Activated CD4-positive, alpha-beta T cell treated with anti-CD3 and anti-CD28 coated beads, Interleukin-10, Interleukin-2, amounts not matched to agents 100 ng/mL and 50 ng/mL, durations not matched to agents 16 hours and 8 hours (primary cell): ENCODE measurements around the gene GLT8D2.

Experiments
- DNase-seq: peaks from one replicate; pipeline ENCODE4 v3.0.0-alpha.2; 2020

GLT8D2 gene, protein sequence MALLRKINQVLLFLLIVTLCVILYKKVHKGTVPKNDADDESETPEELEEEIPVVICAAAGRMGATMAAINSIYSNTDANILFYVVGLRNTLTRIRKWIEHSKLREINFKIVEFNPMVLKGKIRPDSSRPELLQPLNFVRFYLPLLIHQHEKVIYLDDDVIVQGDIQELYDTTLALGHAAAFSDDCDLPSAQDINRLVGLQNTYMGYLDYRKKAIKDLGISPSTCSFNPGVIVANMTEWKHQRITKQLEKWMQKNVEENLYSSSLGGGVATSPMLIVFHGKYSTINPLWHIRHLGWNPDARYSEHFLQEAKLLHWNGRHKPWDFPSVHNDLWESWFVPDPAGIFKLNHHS

DNA sequence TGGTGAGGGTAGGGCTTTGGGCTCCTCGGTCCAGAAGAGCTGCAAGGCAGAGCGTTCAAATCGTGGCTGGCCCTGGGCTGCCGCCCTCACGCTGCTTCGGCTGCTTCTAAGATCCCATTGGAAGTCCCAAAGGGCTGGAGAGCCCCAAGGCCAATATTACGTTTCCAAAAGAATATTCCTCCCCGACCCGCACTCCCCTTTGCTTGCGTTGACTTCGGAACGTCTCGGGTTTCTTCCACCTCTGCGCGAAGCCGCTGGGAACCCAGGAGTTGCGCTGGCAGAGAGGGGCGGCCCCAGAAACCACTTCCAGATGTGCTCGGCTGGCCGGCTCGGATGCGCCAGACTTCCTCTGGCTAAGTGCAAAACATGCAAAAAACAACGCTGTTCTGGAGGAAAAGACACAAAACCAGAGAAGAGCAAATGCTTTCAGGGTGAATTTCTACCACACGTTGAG, at the start of gene GLT8D2:
Gene GLT8D2 (minus strand): TSS at position 285 of the 454 bp plus-strand sequence. CDS start 30,539 bp downstream, outside the sequence.
- DNase-seq, result no peak

DNA sequence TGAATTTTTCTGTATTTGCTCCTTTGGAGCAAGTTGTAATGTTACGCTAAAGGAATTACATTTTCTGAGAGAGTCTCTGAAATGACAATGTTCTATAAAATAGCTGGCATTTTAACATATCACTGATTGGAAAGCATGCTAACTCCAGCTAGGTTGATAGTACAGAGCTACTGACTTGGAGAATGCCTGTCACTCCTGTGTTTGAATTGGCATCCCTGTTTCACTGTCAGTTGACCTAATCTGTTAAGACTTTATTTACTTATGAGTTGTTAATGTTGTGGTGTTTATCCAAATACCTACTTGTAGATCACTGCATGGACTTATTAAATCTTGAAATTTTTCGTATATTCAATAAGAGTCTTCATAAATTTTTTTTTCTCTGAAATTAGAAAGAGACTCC, 48.0 kb upstream of the GLT8D2 start:
- no peak for DNase-seq

DNA sequence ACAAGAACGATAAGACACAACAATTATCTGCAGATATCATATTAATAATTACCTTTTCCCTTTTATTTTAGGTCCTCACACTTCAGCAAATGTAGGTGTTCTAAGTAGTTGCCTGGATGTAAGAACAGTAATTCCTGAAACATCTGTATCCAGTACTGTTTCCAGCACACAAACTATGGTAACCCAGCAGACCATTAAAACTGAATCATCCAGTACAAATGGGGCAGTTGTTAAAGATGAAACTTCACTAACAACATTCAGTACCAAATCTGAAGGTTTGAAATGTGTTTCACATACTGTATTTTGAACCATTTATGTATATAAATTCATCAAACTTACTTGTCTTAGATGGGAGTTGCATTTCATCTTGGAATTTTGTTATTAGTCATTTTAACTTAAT, 45.3 kb upstream of the GLT8D2 start:
- peak; percentile 8 for DNase-seq

DNA sequence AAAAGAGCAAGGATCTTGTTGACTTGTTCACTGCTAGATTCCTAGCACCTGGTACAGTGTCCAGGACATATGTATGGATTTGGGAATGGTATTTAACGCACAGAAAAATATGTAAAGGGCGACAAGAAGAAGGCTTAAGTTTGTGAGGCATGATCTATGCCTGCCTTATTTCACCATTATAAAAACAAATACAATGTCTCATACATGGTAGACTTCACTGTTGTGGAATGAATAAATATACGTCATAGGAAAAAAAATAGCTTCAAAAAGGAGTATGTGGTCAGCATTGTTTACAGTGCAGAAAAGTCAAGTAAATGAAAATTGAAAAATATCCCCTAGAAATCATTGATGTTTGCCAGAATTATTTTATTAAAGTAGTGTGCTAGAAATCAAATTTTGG, 44.3 kb upstream of the GLT8D2 start:
- DNase-seq, result no peak

DNA sequence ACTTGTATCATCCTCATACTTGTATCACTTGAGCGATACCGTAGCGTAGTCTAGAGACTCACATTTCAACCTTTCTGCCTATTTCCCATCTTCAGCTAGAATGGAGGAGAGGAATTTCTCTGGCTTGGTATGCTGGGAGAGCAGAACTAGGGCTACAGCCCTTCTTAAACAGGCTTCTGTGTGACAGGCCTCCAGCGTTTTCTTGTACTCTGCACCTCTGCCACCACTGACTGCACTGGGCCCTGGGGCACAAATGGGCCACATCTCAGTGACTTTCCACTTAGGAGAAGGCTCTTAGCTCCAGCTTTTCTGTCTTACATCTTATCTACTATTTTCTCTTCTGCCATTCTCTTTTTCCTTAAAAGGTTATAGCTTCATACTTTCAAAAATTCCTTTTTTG, 41.1 kb upstream of the GLT8D2 start:
- no peak for DNase-seq

DNA sequence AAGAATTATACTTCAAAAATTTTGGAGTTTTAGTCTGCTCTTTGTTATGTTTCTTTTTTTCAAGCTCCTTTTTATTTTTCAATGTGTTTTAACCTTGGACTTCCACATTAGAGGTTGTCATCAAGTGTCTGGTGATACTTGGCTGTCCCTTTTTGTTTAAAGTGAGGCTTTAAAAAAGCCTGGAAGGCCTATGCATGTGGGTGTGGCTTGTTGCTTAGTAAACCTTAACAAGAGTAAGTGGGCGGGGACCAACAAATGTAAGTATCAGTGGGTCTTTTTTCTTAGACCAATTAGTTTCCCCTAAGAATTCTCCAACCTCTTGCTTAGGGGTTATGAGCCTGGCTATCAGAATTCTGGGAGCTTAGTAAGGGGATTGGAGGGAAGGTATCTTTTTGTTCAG, 40.7 kb upstream of the GLT8D2 start:
- DNase-seq, result no peak

DNA sequence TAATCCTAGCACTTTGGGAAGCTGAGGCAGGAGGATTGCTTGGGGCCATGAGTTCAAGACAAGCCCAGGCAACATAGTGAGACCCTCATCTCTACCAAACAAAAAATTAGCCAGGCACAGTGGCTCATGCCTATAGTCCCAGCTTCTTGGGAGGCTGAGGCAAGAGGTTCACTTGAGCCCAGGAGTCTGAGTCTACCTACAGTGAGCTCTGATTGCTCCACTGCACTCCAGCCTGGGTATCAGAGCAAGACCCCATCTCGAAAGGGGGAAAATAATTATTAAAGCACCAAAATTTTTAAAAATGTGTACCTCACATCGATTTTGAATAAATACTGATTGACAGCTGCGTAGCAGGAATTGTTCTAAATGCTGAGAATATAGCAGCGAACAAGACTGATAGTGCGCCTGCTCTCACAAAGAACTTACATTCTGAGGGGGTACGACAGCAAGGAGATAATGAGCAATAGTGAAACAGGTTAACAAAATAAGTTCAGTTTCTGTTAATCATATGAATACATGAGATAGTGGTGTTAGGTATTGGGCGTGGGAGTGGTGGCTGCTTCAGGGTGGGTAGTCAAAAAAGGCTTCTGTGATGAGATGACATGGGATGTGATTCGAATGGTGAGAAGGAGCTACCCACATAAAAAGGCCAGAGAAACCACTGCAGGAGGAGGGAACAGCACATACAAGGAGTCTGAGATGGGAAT, 33.9 kb upstream of the GLT8D2 start:
- peak; percentile 84 for DNase-seq

DNA sequence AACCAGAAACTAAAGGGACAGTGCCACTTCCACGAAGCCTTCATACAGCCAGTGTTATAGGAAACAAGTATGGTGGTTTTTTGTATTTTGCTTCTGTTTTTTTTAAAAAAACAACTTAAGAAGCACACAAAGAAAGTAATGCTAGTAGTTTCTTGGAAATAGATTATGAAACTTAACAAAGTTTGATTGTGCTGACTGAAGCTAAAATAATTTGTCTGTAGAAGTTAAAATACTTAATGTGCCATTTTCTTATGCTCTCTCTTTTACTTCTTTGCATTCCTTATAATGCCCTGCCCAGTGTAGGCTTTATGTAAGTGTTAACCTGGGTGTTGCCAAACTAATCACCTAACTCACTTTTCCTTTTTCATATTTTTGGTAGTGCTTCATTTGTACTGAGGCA, 30.8 kb upstream of the GLT8D2 start:
- no peak for DNase-seq

DNA sequence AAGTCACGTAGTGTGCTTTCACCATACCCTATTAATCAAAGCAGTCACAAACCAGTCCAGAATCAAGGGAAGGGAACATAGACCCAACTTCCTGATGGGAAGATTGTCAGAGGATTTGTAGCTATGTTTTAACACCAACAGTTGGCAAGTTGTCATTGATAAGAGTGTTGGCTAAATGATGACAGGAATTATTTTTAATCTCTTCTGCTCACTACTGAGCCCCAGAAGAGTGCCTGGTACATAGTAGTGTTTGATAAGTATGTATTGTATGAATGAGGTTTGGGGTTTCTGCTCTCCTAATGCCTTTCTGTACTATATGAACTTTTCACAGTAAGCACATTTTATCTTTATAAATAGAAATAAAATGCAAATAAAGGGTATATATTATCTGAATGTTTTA, 29.0 kb upstream of the GLT8D2 start:
- DNase-seq, result no peak

DNA sequence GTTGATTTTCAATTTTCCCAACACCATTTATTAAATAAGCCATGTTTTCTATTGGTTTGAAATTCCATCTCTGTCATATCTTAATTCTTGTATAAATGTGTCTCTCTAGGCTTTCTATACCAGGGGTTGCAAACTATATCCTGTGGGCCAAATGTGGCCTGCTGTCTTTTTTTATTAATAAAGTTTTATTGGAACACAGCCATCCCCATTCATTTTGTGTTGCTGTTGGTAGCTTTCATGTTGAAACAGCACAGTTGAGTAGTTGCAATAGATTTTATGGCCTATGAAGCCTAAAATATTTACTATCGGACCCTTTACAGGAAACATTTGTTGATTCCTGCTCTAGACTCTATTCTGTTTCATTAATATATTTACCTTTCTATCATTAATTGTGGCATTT, 23.7 kb upstream of the GLT8D2 start:
- no peak for DNase-seq

DNA sequence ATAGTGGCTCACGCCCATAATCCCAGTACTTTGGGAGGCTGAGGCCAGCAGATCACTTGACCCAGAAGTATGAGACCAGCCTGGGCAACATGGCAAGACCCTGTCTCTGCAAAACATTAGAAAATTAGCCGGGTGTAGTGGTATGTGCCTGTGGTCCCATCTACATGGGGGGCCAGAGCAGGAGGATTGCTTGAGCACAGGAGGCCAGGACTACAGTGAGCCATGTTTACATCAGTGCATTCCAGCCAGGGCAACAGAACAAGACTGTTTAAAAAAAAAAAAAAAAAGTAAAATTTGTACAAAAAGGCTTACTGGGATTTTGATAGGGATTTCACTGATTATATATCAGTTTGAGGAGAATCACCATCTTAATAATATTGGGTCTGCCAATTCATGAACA, 22.1 kb upstream of the GLT8D2 start:
- DNase-seq, result no peak

DNA sequence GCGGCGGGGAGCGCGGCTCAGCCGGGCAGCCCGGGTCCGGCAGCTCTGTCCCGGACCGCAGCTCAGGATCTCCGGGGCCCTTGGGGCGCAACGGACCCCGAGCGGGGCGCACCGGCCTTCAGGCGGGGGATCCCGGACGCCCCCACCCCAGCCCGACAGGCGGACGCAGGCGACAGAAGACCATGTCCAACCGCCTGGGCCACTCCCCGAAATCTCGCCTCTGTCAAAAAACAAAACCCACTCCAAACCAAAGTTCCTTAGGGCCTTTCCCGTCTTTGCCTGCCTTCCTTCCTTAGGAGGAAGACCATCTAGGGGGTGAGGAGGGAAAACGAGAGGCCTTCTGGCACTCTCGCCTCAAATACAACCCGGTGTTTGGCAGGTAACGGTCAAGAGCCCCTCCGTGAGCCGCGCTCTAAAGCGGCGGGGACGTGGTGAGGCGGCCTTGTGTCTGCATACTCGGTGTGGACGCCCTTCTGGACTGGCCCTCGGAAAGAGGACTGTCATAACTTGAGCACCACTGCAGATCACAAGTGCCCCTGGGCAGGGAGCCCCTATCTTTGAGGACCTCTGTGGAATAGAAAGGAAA, 14.9 kb upstream of the GLT8D2 start:
- no peak for DNase-seq

DNA sequence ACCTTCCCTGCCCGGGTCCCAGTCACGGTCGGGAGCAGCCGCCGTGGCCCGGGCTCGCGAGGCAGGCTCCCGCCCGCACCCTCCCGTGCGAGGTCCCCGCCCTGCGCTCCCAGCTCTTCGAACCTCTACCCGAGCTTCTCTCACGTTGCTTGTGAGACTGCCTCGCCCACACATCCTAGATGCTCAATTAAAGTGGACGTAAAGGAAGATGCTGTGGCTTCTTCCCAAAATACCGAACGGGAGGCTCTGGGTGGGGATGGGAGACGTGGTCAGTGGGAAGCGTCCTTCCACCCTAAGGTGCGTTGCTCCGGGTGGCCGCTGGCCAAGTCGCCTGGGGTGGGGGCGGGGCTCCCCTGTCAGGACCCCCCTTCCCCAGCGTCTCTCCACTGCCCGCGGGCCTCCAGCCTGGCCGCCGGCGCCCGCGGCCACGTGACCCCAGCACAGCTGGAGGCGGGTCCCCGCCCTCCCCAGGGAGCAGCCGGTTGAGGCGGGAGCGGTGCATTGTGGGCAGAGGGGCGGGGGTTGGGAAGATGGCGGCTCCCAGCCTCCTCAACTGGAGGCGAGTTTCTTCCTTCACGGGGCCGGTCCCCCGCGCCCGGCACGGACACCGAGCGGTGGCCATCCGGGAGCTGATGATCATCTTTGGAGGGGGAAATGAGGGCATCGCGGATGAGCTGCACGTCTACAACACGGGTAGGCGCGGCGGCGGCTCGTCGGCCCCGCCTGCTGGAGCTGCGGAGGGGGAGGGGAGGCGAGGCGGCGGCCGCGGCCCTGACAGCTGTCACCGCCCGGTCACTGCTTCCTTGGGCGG, 14.2 kb upstream of the GLT8D2 start, which contains the start of gene HCFC2:
Gene HCFC2 (plus strand): TSS at position 501 of the 811 bp plus-strand sequence. CDS start 30 bp downstream, at position 531.
- peak; percentile 92 for DNase-seq

DNA sequence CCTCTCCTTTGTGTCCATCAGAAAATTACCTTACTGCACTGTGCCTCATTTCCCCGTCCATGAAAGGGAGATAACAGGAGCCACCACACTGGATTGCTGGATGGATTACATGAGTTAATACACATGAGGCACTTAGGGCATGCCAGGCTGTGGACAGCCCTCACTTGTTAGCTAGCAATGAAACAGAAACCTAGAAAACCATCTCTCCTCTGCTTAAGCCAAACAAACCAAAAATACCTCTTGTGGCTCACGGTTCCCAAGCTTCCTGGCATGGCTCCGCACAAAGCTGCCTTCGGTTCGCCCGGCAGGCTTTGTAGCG, 13.7 kb upstream of the GLT8D2 start:
- DNase-seq, result peak; percentile 29

DNA sequence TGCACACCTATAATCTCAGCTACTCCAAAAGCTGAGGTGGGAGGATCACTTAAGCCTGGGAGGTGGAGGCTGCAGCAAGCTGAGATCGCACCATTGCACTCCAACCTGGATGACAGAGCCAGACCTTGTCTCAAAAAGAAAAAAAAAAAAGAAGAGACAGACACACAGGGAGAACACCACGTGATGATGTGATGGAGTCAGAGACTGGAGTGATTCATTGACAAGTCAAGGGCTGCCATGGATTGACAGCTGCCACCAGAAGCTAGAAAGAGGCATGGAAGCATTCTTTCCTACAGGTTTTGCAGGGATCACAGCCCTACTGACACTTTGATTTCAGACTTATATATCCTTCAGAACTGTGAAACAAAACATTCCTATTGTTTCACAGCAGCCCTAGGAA, 10.8 kb upstream of the GLT8D2 start:
- DNase-seq, result no peak

DNA sequence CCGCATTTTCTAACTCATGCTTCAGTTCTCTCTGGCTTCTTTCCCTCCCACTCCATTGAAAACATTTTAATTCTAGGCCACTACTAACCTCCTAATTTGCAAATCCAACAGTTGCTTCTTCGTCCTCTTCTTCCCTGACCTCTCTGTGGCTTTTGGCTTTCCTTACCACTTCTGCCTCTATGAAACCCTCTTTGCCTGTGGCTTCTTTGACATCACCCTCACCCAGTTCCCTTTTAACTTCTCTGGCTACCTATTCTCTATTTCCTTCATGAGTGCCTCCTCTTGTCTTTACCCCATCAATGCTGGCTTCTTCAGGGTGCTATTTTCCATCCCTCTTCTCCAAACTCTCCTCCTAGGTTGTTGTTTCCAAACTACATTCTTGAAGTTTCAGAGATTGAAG, 10.0 kb upstream of the GLT8D2 start:
- no peak for DNase-seq

DNA sequence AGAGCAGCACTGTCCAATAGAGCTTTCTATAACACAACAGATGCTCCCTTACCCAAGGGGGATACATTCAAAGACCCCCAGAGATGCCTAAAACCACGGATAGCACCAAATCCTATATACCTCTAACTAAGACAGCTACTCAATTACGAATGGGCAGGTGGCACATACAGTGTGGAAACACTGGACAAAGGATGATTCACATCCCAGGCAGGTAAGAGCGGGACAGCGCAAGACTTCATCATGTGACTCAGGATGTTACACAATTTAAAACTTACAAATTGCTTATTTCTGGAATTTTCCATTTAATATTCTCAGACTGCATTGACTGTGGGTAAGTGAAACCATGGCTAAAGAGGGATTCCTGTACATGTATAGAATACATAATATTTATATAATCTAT, 8.8 kb upstream of the GLT8D2 start:
- no peak for DNase-seq

DNA sequence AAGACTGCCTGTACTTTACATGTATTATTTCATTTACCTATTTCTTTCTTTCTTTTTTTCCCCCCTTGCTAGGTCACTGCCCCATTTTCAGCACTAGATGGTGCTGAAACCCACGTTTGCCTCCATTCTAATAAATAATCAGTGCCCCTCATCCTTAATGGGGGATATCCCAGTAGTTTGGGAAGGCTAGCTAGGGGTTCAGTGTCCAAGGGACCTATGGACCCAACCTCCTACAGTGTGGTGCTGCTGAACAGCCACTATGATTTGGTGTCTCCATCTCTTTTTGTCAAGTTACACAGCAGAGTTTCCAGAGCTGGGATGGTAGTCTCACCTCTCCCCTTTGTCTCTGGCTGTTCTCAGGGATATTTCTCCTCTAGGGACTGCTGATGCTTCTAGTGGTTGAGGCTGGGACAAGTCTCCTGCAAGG, 7.8 kb upstream of the GLT8D2 start:
- peak; percentile 17 for DNase-seq

DNA sequence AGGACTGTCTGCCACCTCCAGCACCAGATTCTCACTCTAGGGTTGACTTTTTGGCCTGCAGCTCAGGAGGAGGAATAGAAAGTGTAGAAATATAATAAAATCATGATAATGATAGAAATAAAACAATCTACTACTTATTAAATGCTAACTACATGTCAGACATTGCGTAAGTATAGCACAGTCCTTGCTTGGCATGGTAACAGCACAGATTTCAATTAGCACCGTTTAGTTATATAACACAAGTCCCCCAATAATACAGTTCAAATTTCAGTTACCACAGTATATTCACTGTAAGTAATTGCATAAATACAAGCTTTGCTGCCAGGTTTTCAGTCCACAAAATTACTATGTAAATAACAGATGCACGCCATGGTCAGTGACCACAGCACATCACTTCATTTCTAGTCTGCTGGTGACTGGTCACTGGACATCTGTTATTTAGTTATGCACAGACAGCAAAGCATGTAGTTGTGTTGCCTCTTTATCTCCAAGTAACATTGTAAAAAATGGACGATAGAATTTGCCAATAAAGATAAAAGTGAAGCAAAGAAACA, 6.5 kb upstream of the GLT8D2 start:
- no peak for DNase-seq

DNA sequence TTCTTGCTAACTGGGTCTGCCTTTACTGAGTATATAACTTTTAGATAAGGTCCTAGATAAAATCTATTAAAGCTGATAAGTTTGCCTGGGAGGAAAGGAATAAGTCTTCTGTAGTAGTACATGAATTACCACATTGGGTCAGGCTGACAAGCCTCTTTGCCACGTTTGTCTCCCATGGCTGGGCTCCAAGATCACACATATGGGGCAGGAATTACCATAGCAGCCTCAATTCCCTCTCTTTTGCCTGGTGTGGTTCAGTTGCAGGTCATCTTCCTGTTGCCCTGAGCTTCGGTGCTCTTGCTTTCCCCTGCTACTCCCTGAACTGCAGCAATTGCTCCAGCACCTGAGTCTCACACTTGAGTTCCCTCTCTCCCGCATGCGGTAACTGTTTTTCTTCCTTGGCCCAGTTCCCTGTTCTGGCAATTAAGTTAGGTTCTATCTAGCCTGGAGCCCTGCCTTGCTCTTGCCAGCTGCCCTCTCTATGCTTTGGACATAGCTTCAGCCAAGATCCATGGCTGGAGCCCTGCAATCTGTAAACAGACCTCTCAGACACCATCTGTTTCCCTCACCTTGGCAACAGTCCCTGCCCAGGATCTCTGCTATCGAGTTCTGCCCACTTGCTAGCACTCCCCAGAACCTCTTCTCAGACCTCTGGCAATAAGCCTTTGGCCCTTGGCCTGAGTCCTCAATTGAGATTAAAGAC, 5.8 kb upstream of the GLT8D2 start:
- no peak for DNase-seq

DNA sequence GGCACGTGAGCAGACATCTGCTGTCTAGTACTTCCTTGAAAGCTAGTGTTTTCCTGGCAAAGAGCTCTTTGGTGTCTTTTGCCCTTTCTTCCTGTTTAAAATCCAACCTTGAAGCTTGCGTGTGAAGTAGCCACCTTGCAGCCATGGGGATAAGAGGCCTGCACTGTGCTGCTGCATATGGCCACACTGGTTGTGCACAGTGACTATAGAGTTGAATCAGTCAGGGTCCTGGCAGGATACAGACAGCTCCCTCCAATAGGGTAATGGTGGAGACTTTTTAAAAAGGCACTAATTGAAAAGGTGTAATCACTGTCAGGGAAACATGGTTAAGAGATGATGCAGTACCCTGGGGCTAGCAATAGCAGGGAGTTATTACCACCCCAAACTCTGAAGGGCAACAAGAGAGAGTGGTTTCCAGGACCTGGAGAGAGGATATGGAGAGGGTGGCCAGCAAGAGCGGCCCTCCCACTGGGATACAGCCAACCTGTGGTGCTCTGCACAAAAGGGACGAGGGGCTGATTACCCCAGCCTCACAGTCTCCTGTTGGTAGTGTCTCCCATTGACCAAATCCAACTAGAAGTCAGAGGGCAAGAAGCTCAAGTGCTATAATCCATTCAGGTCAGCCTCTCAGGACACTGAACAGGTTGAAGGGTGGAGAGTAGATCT, 4.8 kb upstream of the GLT8D2 start:
- DNase-seq, result no peak

DNA sequence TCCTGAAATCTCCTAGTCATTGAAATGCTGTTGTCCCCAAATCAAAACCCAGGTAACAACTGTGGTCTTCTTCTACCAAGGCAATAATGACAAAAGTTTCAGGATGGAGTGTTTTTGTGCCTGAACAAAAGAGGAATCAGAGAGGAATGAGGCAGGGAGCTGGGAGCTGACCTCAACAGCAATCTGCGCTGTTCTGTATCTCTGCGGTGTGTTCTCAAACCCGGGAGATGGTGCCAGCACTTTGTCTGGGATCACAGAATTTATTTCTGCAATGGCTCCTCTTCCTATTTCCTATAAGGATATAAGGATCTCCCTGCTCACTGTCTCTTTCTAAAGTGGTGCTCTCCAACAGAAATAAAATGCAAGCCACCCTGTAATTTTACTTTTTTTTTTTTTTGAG, 449 bp upstream of the GLT8D2 start:
- no peak for DNase-seq
